Medulla oblongata (tissue), 1 donor: Measurements from ENCODE around the gene AP3S1.
"Not testable (repeated sequence)": the region's sequence is repeated elsewhere in the genome, so short reads cannot be mapped to it uniquely, and the experiment has no call there.

Experiments
- DNase-seq: peaks from one replicate; pipeline ENCODE4 v3.0.0-alpha.2; 2015; ENCODE audit errors: extremely low spot score

AP3S1 gene

DNA sequence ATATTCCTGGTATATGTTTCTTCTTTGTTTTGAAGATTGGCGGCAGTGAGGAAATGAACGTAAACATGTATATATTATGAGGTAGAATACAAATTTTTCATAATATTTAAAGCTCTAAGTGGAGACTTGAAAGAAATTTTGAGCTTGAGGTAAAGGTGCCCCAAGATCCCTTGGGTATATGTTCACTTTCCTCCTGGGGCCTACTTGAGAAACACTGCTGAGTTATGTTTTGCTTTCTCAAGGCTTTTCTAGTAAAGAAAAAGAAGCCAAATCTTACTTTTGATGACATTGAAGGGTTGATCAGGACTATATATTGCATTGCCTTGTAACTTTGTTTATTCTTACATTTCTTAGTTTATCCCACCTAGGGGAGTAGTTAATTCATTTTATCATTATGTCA is 30.7 kb downstream of the AP3S1 start:
- no peak for DNase-seq

DNA sequence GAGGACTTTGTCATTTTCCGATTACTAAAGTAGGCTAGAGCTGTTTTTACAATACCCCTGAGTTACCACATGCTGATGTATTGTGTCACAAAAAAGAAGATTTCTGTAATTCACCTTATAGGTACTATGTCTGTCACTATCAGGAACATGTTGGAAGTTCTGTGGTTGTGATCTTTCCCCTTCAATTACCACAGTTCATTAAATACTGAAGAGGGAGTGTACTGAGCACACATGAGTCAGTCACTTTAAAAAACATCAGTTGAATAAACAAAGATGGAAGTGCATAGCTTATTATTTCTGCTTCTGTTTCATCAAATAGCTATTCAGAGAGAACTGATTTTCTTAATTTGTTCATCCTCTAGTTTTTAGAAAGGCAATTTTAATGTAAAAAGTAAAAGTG is 31.7 kb downstream of the AP3S1 start:
- DNase-seq = no peak

GRCh38 chr5:115875447-115875846 is 33.7 kb downstream of the AP3S1 start:
- no peak for DNase-seq

- not testable (repeated sequence) for DNase-seq
Observed at GRCh38 chr5:115877342-115877741, 35.6 kb downstream of the AP3S1 start.

- not testable (repeated sequence) for DNase-seq
Observed at GRCh38 chr5:115882434-115882833, 40.7 kb downstream of the AP3S1 start.

DNA sequence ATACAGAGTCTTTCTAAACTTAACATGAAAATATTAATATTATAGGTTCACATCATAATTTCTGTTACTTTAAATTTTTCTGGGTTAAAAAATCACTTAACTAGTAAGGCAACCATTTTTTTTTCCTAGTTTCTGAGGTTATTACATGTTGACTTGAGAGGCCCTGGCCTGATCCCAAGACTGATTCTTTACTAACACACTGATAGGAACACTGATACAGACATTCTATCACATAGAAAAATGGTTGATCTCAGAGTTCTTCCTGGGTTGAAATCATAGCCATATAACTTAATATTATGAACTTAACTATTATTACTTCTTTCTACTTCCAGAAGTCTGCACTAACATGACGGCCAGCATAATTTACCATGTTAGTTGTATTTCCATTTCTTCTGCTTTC is 43.0 kb downstream of the AP3S1 start:
- no peak for DNase-seq

- DNase-seq = not testable (repeated sequence)
Observed at GRCh38 chr5:115885208-115885607, 43.5 kb downstream of the AP3S1 start.

DNA sequence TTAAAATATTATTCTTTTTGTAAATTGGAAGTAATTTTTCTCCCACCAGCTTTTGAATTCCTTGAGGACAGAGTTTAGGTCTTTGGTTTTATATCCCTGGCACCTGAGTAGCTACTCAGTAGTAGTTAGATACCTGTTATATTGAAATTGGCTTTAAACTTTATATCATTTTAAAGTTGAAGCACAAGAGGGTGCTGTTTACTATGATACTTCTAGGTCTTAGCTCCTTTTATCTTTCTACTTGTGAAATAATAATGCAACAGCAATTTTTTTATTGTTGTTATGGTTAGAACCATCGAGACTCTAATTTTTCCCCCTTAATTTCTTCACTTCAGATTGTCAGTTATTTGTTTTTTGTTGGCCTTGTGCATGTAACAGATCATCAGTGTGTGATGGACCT is 46.3 kb downstream of the AP3S1 start:
- no peak for DNase-seq

GRCh38 chr5:115892021-115892420 is 50.3 kb downstream of the AP3S1 start:
- no peak for DNase-seq

DNA sequence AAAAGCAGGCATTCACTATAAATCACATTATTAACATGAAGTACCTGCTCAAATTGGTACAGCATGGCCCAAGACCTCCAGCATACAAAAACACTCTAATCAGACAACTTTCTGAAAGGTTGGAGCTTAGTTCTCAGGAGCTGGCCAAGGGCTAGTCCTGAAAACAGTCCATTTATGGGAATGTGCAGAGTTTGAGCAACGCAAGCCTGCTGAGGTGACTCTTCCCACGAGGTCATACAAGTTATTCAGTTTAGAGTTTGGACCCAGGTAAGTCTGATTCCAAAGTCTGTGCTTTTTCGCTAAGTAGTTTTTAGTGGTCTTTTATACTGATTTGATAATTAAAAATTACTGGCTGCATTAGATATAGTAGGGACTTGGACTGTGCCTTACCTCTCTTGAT is 52.6 kb downstream of the AP3S1 start:
- no peak for DNase-seq

DNA sequence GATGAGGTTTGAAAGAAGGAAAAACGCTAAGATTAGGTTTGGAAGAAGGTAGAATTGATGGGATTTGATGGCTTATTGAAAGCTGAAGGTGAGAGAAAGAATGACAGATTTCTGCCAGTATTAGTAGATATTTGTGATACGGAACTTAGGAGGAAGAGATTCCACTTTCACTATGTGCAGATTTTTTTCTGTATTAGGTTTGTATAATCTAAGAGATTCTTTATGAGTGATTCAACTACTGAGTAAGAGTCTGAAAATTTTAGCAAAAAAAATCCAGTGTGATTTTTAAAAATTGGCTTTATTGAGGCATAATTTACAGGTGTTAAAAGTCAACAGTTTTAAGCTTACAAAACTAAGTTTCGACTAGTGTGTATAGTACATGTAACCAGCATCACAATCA is 54.1 kb downstream of the AP3S1 start:
- no peak for DNase-seq

GRCh38 chr5:115898656-115899055 is 56.9 kb downstream of the AP3S1 start:
- DNase-seq = no peak

DNA sequence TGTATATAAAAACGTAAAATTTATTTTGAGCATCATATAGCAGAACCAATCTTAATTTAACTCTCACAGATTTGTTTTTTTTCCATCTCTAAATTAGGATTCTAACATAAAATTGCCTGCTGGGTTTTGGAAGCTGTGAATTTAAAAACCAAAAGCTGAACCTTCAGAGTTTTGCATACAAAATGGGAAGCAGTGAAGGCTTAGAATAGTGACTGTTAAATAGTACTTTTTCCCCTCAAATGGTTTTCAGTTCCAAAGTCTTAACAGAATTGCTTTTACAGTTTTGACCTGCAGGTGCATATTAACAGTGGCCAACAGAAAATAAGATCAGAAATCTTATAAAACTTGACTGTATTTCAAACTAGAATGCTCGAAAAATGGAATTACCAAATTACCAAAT is 65.4 kb downstream of the AP3S1 start:
- DNase-seq = no peak

- not testable (repeated sequence) for DNase-seq
Observed at GRCh38 chr5:115913623-115914400, 72.1 kb downstream of the AP3S1 start.

- DNase-seq = no peak
Observed at GRCh38 chr5:115920171-115920725, 78.5 kb downstream of the AP3S1 start.

DNA sequence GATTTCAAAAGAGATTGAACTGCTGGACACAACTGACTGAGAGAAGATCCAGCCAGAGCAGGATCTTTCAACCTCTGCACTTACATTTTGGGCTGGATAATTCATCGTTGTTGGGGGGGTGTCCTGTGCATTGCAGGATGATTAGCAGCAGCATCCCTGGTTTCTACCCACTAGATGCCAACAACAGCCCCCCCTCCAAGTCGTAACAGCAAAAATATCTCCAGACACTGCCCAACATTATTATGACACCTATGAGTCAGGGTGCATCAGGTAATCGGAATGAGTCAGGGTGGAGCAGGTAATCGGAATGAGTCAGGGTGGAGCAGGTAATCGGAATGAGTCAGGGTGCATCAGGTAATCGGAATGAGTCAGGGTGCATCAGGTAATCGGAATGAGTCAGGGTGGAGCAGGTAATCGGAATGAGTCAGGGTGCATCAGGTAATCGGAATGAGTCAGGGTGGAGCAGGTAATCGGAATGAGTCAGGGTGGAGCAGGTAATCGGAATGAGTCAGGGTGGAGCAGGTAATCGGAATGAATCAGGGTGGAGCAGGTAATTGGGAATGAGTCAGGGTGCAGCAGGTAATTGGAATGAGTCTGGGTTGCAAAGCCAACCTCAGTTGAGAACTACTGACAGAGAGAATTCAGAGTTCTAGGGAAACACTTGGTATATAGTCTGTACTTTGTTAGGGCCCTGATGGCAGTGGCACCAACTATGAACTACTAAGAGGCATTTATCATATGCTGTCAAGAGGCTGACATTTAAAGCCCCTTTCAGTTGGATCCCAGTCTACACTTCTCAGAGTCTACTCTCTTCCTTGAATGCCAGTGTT is 87.1 kb downstream of the AP3S1 start:
- not testable (repeated sequence) for DNase-seq

- not testable (repeated sequence) for DNase-seq
Observed at GRCh38 chr5:115930171-115930570, 88.4 kb downstream of the AP3S1 start.

- no peak for DNase-seq
Observed at GRCh38 chr5:115930630-115931337, 89.0 kb downstream of the AP3S1 start.

GRCh38 chr5:115932991-115933390 is 91.3 kb downstream of the AP3S1 start:
- no peak for DNase-seq

DNA sequence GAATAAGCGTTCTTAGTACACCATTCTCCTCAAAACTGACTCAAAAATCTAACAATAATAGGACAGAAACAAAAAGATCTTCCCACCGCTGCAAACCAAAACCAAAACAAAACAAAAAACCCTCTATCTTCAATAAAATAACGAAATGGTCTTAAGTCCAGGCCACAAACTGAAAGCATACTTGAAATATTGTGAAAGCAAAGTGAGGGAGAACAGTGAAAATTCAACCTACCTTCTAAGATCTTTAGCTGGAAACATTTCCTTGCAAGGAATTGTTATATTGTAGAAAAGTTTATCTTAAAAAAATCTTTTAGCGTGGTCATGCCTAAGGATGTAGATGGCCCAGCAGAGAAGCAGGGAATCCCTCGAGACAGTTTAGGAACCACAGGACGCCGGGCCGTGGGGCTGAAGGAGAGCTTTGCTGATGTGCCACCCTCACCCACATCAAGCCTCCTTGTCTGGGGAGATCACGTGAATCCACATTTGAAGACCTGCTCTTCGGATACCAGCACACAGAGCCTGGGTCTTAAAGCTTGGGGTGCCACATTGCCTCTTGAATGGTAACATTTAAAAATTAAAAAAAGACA is 92.7 kb downstream of the AP3S1 start:
- DNase-seq = no peak

- no peak for DNase-seq
Observed at GRCh38 chr5:115936031-115936430, 94.3 kb downstream of the AP3S1 start.

GRCh38 chr5:115939059-115939458 is 97.3 kb downstream of the AP3S1 start:
- no peak for DNase-seq
